ENCODE results near the gene ID1. TPM values are rescaled to one million over a fixed set of nuclear protein-coding genes. Genes with fewer than 3 reads are reported as not detected.

Gene ID1
- total and polyA plus RNA-seq, 12 donors = 42.8 to 551 (median 125) TPM

DNA sequence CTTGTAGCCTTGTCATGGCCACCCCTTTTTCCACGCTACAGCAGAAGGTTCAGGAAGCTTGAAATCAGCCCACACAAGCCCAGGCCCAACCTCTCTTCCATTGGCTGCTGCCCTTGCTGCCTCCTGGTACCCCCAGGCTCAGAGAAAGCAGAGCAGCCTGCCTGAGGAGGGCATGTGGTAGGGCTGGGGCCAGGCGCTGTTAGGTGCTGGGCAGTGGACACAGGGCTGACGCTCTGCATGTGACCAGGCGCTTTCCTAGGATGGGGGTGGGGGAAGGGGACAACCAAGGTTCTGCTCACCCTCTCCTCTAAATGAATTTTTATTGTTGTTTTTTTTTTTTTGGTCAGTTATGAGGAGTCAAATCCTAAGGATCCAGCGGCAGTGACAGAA is 36.3 kb upstream of the ID1 start:
- no peak for ATAC-seq
- intact Hi-C loops (cut with DNase I) = loop anchor here in 8 of 10 donors (2.0 to 10.0 kb wide), 6 partner anchors 40 to 156 kb away; partner anchors contain the start of gene BCL2L1 (in 4 of the 8)
- no peak for DNase-seq
- Histone ChIP-seq H3K4me3 (no peak overlapping the region), H3K27ac (peak overlapping the region in 9 of 10 donors; percentile 87 to 96 (median 93)), H3K4me1 (peaks cover 4 to 56% (median 32%) of the 10 kb centered on the region in 9 donors), H3K36me3 (peaks cover 0 to 67% (median 11%) of the 10 kb centered on the region in 9 donors), H3K27me3 (no peaks in the 10 kb centered on the region), H3K9me3 (no peaks in the 10 kb centered on the region)
- 85 to 88% methylated on average over 5 of the region's 5 CpGs for WGBS, 2 donors
- no peak for TF ChIP-seq CTCF (IDR thresholded peaks at IDR 0.05)

GRCh38 chr20:31569163-31570020 is 35.7 kb upstream of the ID1 start:
- H3K27ac ChIP-seq = peak overlapping the region; percentile 53 to 96 (median 93)
- DNase-seq = peak; percentile 53 to 64
- WGBS, 2 donors = 31 to 40% methylated on average over 10 of the region's 10 CpGs
- intact Hi-C loops (cut with DNase I) = loop anchor here in 8 of 10 donors (2.0 to 10.0 kb wide), 6 partner anchors 39 to 155 kb away; partner anchors contain the start of gene BCL2L1 (in 5 of the 8)
- peaks cover 0 to 61% (median 6%) of the 10 kb centered on the region in 9 donors for H3K36me3 ChIP-seq
- peaks cover 4 to 62% (median 39%) of the 10 kb centered on the region in 9 donors for H3K4me1 ChIP-seq
- H3K9me3 ChIP-seq = no peaks in the 10 kb centered on the region
- peak in 4 of 8 donors; percentile 12 to 37 (median 24) for ATAC-seq
- TF ChIP-seq CTCF (IDR thresholded peaks at IDR 0.05) = peak; percentile 82 to 90 (median 86)
- no peaks in the 10 kb centered on the region for H3K27me3 ChIP-seq
- H3K4me3 ChIP-seq = no peak overlapping the region

- no peak for TF ChIP-seq CTCF (IDR thresholded peaks at IDR 0.05)
- Histone ChIP-seq H3K27me3 (no peaks in the 10 kb centered on the region), H3K36me3 (peaks cover 0 to 54% (median 4%) of the 10 kb centered on the region in 9 donors), H3K9me3 (no peaks in the 10 kb centered on the region), H3K4me1 (peaks cover 4 to 66% (median 39%) of the 10 kb centered on the region in 9 donors), H3K4me3 (no peak overlapping the region), H3K27ac (peak overlapping the region; percentile 53 to 96 (median 93))
- ATAC-seq = no peak
- no peak for DNase-seq
- WGBS, 2 donors = 77 to 83% methylated on average over 8 of the region's 8 CpGs
- intact Hi-C loops (cut with DNase I) = loop anchor here in 2 of 10 donors (2.0 to 5.0 kb wide), 2 partner anchors 39 to 152 kb away; partner anchors contain the start of gene BCL2L1 (in 1 of the 2)
Measured at GRCh38 chr20:31570021-31570463, 35.0 kb upstream of the ID1 start.
